ENCODE measurements around the gene TAL2. TPM values are rescaled to one million over a fixed set of nuclear protein-coding genes. Genes with fewer than 3 reads are reported as not detected.

TAL2 gene
- 1 to 10 TPM in 1 of 8 experiments, under 1 TPM in 6, not detected in 1; 0.38 to 1.8 (median 0.71) TPM for total RNA-seq

DNA sequence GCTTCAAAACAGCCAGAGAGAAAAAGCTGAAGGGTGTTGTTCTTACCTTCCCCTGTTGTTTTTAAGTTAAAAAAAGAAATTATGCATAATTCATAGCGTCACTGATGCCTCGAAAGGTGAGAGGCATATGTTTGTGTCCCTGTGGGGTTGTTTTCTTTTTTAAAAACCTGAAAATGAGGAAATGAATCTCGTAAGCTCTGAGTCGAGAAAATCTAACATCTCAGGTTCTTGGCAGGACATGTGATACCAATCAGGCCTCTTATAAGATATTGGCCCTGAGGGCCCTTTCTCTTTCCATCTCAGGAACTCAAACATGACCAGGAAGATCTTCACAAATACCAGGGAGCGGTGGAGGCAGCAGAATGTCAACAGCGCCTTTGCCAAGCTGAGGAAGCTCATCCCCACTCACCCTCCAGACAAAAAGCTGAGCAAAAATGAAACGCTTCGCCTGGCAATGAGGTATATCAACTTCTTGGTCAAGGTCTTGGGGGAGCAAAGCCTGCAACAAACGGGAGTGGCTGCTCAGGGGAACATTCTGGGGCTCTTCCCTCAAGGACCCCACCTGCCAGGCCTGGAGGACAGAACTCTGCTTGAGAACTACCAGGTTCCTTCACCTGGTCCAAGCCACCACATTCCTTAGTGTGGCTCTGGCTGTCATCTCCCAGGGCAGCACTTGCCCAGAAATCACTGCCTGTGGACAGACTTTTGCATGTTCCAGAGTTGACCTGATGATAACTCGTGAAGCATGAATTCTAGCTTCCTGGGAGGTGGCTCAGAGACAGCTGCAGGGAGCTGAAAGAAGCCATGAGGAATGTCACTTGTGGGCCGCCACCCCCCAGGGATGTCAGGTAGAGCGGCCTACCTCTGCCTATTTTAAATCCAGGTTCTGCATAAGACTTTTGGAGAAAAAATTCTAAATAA lies at the start of gene TAL2:
Gene TAL2, plus strand, starts transcription at position 274 of the 921 bp plus-strand sequence. Its CDS starts 40 bp downstream, at position 314.
- ATAC-seq (replicated peaks in 6 of 8), result no peak
- 61 to 94% (median 78%) methylated on average over 2 to 9 of the region's 12 CpGs; no CpG with 5 or more reads in 1 of the 10 experiments for WGBS, 10 experiments
- in situ Hi-C loops (cut with MboI; ENCODE audit: low pct_unique_long_range_greater_than_20kb in 2 of 9, low sequenced_read_pairs in 9 of 9, unreplicated experiment in 9 of 9), result no loop called here
- H3K4me3 ChIP-seq, result no peak within 1 kb of the TSS
- H3K27ac ChIP-seq, result no peak within 1 kb of the TSS
- H3K4me1 ChIP-seq (replicated peaks in 1 of 2), result peaks cover 1 to 3% of the 10 kb centered on the region in 2 donors

DNA sequence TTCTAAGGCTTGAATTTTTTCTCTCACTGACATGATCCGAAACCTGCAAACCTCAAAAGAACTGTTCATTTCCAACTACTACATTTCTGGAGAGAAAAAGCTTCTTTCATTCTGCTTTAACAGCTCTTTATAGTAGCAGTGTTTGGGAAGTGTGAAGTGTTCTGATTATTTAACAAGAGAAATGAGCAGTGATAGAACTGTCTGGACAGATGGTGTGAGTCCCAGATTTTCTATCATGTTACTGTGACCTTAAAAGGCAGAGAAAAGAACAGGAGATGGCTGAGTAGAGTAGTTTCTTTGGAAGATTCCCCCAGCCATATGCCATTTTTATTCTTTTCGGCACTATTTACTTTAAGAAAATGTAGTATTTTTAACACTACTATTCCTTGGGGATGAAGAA lies 41.3 kb upstream of the TAL2 start:
- WGBS, 10 experiments, result 70 to 100% (median 95%) methylated on average over 1 to 2 of the region's 2 CpGs; no CpG with 5 or more reads in 1 of the 10 experiments
- no peak for ATAC-seq (replicated peaks in 6 of 8)
- no peak overlapping the region for H3K27ac ChIP-seq
- in situ Hi-C loops (cut with MboI; ENCODE audit: low pct_unique_long_range_greater_than_20kb in 2 of 9, low sequenced_read_pairs in 9 of 9, unreplicated experiment in 9 of 9), result loop anchor here in 1 of 9 experiments (25.0 kb wide), 1 partner anchor 91 kb away; no protein-coding TSS in a partner anchor
- H3K4me3 ChIP-seq, result no peak overlapping the region
- no peaks in the 10 kb centered on the region for H3K4me1 ChIP-seq (replicated peaks in 1 of 2)

DNA sequence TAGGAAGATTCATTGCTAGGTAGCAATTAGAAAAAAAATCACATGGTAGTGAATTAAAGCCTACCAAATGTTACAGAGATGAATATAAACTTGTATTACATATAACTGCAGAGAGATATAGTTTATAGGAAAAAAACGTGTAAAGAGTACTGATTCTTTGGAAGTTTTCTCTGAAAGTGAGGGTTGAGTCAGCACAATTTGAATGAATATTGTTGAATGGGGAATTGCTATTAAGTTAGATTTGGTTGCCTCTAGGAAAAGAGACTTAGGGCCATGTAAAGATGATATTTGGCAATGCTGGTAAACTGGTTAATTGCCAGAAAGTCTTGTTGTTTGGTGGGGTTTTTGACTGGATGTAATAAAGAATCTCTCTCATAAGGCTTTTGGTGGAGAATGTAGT lies 37.2 kb upstream of the TAL2 start:
- WGBS, 10 experiments, result 0 to 80% (median 40%) methylated on average over 1 of the region's 1 CpG; no CpG with 5 or more reads in 1 of the 10 experiments
- no peaks in the 10 kb centered on the region for H3K4me1 ChIP-seq (replicated peaks in 1 of 2)
- ATAC-seq (replicated peaks in 6 of 8), result no peak

DNA sequence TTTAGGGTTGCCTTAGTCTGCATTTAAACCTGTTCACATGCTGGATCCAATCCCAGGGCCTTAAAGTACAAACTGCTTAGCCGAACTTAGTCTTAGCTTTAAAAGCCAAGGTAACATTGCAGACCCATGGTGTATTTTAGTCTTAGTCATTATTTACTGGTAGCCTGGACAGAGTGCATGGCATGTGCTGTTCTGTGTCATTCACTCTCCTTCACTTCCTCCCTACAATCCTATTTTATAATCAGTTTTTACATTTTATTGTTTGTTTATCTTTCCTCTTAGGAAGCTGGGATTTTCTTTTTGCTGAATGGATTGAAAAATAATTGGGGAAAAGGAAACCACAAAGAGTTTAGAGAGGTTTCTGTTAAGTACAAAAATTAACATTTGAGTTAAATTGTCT lies 29.4 kb upstream of the TAL2 start:
- no peaks in the 10 kb centered on the region for H3K4me1 ChIP-seq (replicated peaks in 1 of 2)
- in situ Hi-C loops (cut with MboI; ENCODE audit: low pct_unique_long_range_greater_than_20kb in 2 of 9, low sequenced_read_pairs in 9 of 9, unreplicated experiment in 9 of 9), result loop anchor here in 1 of 9 experiments (25.0 kb wide), 1 partner anchor 104 kb away; no protein-coding TSS in a partner anchor
- 78 to 100% (median 100%) methylated on average over 1 of the region's 1 CpG; no CpG with 5 or more reads in 3 of the 10 experiments for WGBS, 10 experiments
- no peak for ATAC-seq (replicated peaks in 6 of 8)
- H3K27ac ChIP-seq, result no peak overlapping the region
- H3K4me3 ChIP-seq, result no peak overlapping the region

More for the DNA sequence above, 37.2 kb upstream of the TAL2 start:
- in situ Hi-C loops (cut with MboI; ENCODE audit: low pct_unique_long_range_greater_than_20kb in 2 of 9, low sequenced_read_pairs in 9 of 9, unreplicated experiment in 9 of 9), result loop anchor here in 1 of 9 experiments (25.0 kb wide), 1 partner anchor 112 kb away; no protein-coding TSS in a partner anchor
- Histone ChIP-seq H3K27ac (no peak overlapping the region), H3K4me3 (no peak overlapping the region)

DNA sequence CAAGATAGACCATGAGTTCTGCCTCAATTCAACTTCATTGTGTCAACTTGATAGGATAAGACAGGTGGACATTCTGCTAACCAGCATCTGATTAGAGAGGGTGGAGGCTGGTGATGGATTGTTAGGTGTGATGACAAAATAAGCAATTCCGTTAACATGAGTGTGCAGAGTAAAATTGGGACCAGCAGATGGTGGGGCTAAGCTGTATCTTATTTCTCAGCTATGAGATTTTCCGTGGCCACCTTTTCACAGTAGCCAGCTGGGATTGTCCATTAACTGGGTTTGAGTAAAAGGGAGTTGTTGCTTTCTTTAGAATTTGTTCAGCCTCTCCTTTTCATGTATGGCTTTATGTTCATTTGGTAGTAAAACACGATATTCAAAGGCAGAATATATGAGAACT lies 28.8 kb upstream of the TAL2 start:
- in situ Hi-C loops (cut with MboI; ENCODE audit: low pct_unique_long_range_greater_than_20kb in 2 of 9, low sequenced_read_pairs in 9 of 9, unreplicated experiment in 9 of 9), result loop anchor here in 1 of 9 experiments (25.0 kb wide), 1 partner anchor 104 kb away; no protein-coding TSS in a partner anchor
- whole genome bisulfite sequencing, 10 experiments, result 60 to 100% (median 87%) methylated on average over 1 to 3 of the region's 3 CpGs; no CpG with 5 or more reads in 1 of the 10 experiments
- ATAC-seq (replicated peaks in 6 of 8), result no peak
- no peaks in the 10 kb centered on the region for H3K4me1 ChIP-seq (replicated peaks in 1 of 2)
- H3K27ac ChIP-seq, result no peak overlapping the region
- H3K4me3 ChIP-seq, result no peak overlapping the region

DNA sequence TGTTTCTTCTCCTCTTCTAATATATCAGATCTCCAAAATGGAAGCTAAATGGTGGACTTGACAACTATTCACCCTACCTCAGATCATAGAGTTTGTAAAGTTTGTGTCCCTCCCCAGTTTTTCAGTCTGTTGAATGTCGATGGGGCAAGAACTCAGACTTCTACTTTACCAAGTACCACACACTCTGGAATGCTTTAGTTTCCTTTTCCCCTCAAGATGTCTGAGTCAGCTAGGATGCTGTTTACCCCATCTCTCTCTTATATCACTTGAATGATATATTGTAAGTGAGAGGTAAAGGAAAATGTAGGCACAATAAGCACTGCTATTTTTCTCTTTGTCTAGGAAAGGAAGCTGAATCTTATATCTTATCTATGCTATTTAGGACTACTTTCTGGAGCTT lies 25.9 kb upstream of the TAL2 start:
- no peaks in the 10 kb centered on the region for H3K4me1 ChIP-seq (replicated peaks in 1 of 2)
- H3K27ac ChIP-seq, result no peak overlapping the region
- no peak overlapping the region for H3K4me3 ChIP-seq
- ATAC-seq (replicated peaks in 6 of 8), result no peak
- in situ Hi-C loops (cut with MboI; ENCODE audit: low pct_unique_long_range_greater_than_20kb in 2 of 9, low sequenced_read_pairs in 9 of 9, unreplicated experiment in 9 of 9), result loop anchor here in 1 of 9 experiments (25.0 kb wide), 1 partner anchor 101 kb away; no protein-coding TSS in a partner anchor
- WGBS, 10 experiments, result 83 to 100% (median 100%) methylated on average over 1 of the region's 1 CpG; no CpG with 5 or more reads in 3 of the 10 experiments

DNA sequence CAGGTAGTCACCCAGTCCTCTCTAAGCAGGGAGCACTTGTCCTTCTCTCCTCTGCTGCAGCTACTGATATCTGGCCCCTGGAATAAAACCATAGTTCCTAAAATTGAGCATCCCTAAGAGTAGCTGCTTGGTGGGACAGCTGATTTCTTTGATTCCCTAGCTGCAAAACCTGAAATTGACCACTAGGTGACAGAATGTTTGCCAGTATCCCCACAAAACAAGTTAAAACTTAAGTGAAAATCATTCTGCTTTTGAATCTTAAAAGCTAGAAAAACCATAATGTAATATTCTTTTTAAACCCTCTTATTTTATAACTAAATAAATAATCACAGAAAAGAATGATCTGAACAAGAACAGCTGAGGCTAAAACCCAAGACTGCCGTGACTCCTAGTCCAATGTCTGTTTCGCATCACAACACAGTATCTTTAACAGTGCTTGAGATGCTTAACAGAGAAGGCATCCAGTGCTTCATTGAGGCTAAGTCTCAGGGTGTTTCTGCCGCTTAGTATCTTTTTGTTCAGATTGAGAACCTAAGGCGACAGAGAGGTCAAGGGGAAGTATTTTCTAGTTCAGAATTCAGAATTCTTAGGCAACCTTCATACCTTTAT lies 24.4 kb upstream of the TAL2 start:
- Histone ChIP-seq H3K4me1 (replicated peaks in 1 of 2) (no peaks in the 10 kb centered on the region), H3K27ac (no peak overlapping the region), H3K4me3 (no peak overlapping the region)
- in situ Hi-C loops (cut with MboI; ENCODE audit: low pct_unique_long_range_greater_than_20kb in 2 of 9, low sequenced_read_pairs in 9 of 9, unreplicated experiment in 9 of 9), result loop anchor here in 1 of 9 experiments (25.0 kb wide), 1 partner anchor 99 kb away; no protein-coding TSS in a partner anchor
- 70 to 100% (median 96%) methylated on average over 1 to 4 of the region's 4 CpGs for WGBS, 10 experiments
- ATAC-seq (replicated peaks in 6 of 8), result no peak

DNA sequence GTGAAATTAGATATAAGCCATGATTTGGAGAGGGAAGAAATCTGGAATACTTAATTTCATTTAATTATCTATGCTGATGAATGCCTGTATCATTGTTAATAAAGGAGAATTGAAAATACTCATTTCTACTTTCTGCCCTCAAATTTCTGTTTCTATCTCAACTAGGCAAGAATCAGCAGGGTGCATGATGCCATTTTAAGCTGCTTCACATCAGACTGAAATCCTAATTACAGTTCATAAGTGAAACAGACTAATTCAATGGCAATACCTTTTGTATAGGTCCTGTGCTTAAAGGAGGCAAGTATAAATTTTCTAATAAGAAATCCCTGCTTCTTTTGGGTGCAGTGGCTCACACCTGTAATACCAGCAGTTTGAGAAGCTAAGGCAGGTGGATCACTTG lies 22.3 kb upstream of the TAL2 start:
- in situ Hi-C loops (cut with MboI; ENCODE audit: low pct_unique_long_range_greater_than_20kb in 2 of 9, low sequenced_read_pairs in 9 of 9, unreplicated experiment in 9 of 9), result loop anchor here in 1 of 9 experiments (25.0 kb wide), 1 partner anchor 97 kb away; no protein-coding TSS in a partner anchor
- Histone ChIP-seq H3K4me3 (no peak overlapping the region), H3K27ac (no peak overlapping the region), H3K4me1 (replicated peaks in 1 of 2) (no peaks in the 10 kb centered on the region)
- no peak for ATAC-seq (replicated peaks in 6 of 8)

DNA sequence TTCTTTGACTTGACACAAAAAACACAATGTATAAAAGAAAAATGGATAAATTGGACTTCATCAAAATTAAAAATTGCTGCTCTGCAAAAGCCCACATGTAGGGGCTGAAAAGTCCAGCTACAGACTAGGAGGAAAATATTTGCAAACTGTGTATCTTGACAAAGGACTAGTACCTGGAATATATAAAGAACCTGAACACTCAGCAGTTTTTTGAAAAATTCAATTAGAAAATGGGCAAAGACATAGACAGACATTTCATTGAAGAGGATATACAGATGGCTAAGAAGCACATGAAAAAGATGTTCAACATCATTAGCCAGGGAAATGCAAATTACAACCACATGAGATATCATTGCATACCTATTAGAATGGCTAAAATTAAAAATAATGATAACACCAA lies 18.5 kb upstream of the TAL2 start:
- no peak overlapping the region for H3K4me3 ChIP-seq
- in situ Hi-C loops (cut with MboI; ENCODE audit: low pct_unique_long_range_greater_than_20kb in 2 of 9, low sequenced_read_pairs in 9 of 9, unreplicated experiment in 9 of 9), result loop anchor here in 1 of 9 experiments (25.0 kb wide), 1 partner anchor 94 kb away; no protein-coding TSS in a partner anchor
- no peak for ATAC-seq (replicated peaks in 6 of 8)
- H3K4me1 ChIP-seq (replicated peaks in 1 of 2), result peaks cover 5% of the 10 kb centered on the region in 2 donors
- H3K27ac ChIP-seq, result no peak overlapping the region

DNA sequence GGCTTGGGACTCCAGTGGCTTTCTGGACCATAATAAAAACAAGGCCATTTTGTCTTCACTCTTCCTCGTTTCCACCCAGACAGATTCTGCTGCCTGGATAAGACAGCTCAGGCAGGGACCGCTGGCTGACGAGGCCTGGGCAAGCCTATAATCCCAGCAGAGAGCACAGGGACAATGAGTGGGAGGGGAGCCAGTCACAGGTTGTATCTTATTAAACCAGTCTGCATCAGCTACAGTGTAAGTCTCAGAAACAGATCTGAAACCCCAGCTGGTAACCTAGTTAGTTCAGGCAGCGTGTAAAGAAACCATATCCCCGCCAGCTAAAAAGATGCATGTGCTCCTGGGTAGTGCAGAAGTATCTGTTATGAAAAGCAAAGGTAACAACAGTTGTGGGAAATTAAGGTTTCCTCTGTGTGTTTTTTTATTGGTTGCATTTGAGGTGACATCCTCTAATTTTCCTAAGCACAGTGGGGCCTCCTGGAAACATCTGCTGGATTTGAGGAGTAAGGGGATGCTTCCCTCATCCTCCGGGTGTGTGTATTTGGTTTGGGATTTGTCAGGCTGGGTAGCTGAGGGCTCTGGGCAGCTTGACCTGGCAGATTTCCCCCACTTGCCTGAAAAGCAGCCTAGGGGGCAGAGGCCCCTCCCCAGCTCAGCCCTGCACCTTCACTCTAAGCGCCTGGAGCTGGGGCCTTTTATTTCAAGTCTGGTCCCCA lies 15.2 kb upstream of the TAL2 start:
- H3K4me3 ChIP-seq, result no peak overlapping the region
- WGBS, 10 experiments, result 79 to 100% (median 87%) methylated on average over 1 to 7 of the region's 7 CpGs; no CpG with 5 or more reads in 3 of the 10 experiments
- in situ Hi-C loops (cut with MboI; ENCODE audit: low pct_unique_long_range_greater_than_20kb in 2 of 9, low sequenced_read_pairs in 9 of 9, unreplicated experiment in 9 of 9), result loop anchor here in 1 of 9 experiments (25.0 kb wide), 1 partner anchor 90 kb away; no protein-coding TSS in a partner anchor
- H3K4me1 ChIP-seq (replicated peaks in 1 of 2), result peaks cover 5% of the 10 kb centered on the region in 2 donors
- H3K27ac ChIP-seq, result peak overlapping the region in 1 of 2 donors; percentile 3
- ATAC-seq (replicated peaks in 6 of 8), result no peak

DNA sequence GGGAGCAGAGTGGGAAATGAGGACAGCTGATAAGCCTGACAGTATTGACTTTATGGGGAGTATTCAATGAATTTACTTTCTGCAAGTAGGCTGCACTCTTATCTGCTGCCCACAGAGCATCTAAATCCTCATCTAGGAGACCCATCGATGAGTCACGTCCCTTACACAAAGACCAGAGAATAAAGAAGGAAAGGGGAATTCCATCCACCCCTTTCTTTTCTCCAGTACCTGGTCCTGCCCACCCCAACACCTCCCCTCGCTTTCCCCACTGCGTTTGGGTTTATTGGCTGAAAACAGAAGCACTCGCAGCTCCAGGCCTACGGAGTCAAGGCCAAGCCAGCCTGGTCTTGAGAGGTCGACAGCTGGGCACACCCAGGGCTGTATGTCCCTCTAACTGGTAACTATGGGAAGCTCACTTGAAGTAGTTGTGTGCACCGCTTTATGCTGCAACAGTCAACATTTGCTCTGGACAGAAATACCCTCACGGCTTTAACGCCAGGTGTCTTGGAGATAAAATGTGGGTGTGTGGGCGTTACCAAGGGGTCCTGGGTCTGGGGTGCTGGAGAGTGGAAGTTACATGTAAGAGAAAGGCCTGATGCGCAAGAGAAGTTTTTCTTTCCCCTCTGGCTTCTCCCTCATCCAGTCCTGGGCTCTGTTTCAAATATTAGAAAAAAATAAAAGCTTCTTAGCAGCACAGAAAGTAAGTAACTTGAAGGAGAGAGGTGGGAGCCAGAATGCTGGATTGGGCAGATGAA lies 14.5 kb upstream of the TAL2 start:
- WGBS, 10 experiments, result 63 to 100% (median 87%) methylated on average over 1 to 7 of the region's 12 CpGs
- Histone ChIP-seq H3K4me3 (no peak overlapping the region), H3K4me1 (replicated peaks in 1 of 2) (peaks cover 5% of the 10 kb centered on the region in 2 donors), H3K27ac (no peak overlapping the region)
- ATAC-seq (replicated peaks in 6 of 8), result peak in 4 of 8 experiments; percentile 19 to 94 (median 22)
- in situ Hi-C loops (cut with MboI; ENCODE audit: low pct_unique_long_range_greater_than_20kb in 2 of 9, low sequenced_read_pairs in 9 of 9, unreplicated experiment in 9 of 9), result loop anchor here in 1 of 9 experiments (25.0 kb wide), 1 partner anchor 90 kb away; no protein-coding TSS in a partner anchor

DNA sequence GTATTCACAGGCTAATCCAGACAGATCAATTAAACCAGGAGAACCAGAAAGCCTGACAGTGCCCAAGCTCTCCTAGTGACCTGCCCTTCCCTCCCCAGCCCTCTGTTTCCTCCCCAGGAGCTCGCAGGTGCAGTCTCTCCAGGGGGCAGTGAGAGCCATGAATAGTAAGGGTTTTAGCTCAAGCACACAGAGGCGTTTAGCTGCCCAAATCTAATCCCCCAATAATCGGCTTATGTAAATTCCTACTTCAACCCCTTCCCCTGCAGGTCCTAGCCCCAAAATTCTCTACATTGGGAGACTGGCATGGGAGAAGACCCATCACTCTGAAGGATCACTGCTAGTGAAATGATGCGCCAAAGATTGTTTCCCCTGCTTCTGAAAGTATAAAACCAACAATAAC lies 10.5 kb upstream of the TAL2 start:
- no peak overlapping the region for H3K27ac ChIP-seq
- in situ Hi-C loops (cut with MboI; ENCODE audit: low pct_unique_long_range_greater_than_20kb in 2 of 9, low sequenced_read_pairs in 9 of 9, unreplicated experiment in 9 of 9), result no loop called here
- peaks cover 5 to 6% of the 10 kb centered on the region in 2 donors for H3K4me1 ChIP-seq (replicated peaks in 1 of 2)
- 25 to 100% (median 60%) methylated on average over 1 to 4 of the region's 4 CpGs; no CpG with 5 or more reads in 4 of the 10 experiments for WGBS, 10 experiments
- ATAC-seq (replicated peaks in 6 of 8), result no peak
- no peak overlapping the region for H3K4me3 ChIP-seq
